KMS-11 (cell line): ENCODE measurements around the gene FAT1.

Experiments used
- H2AFZ ChIP-seq: fragments of 200-600 bp; sonication (generic); 2 replicates; pipeline ENCODE4 v1.6.1; 2016; ENCODE audit warnings: antibody characterized with exemption, mixed run types, low read depth
- H3K27ac ChIP-seq: fragments of 200-600 bp; sonication (generic); 2 replicates; pipeline ENCODE4 v1.6.1; 2016; ENCODE audit warnings: mild to moderate bottlenecking, mixed run types
- H3K27me3 ChIP-seq: fragments of 200-600 bp; sonication (generic); 2 replicates; pipeline ENCODE4 v1.6.1; 2017; ENCODE audit warnings: mild to moderate bottlenecking, low read depth, mixed run types, moderate library complexity; ENCODE audit not compliant: insufficient read depth
- H3K36me3 ChIP-seq: fragments of 200-600 bp; sonication (generic); 2 replicates; pipeline ENCODE4 v1.6.1; 2017; ENCODE audit warnings: mild to moderate bottlenecking, mixed run types; ENCODE audit not compliant: insufficient read depth
- H3K4me1 ChIP-seq: fragments of 200-600 bp; sonication (generic); 2 replicates; pipeline ENCODE4 v1.6.1; 2016; ENCODE audit warnings: mild to moderate bottlenecking, low read depth, mixed run types; ENCODE audit not compliant: poor library complexity, severe bottlenecking
- H3K4me2 ChIP-seq: fragments of 200-600 bp; sonication (generic); 2 replicates; pipeline ENCODE4 v1.7.0; 2016; ENCODE audit warnings: mild to moderate bottlenecking, mixed run types
- H3K4me3 ChIP-seq: fragments of 200-600 bp; sonication (generic); IDR thresholded peaks from 2 replicates; pipeline ENCODE4 v1.6.1; 2017; ENCODE audit warnings: low read depth, low read length, mixed read lengths; ENCODE audit not compliant: insufficient read depth
- H3K79me2 ChIP-seq: fragments of 200-600 bp; sonication (generic); 2 replicates; pipeline ENCODE4 v1.6.1; 2016; ENCODE audit warnings: low read depth, mixed run types; ENCODE audit not compliant: insufficient read depth
- H3K9ac ChIP-seq: fragments of 200-600 bp; sonication (generic); 2 replicates; pipeline ENCODE4 v1.6.1; 2016; ENCODE audit warnings: mild to moderate bottlenecking, mixed run types
- H4K20me1 ChIP-seq: fragments of 200-600 bp; sonication (generic); 2 replicates; pipeline ENCODE4 v1.6.1; 2016; ENCODE audit warnings: mild to moderate bottlenecking, mixed run types; ENCODE audit not compliant: insufficient read depth
- CTCF ChIP-seq: fragments of 200-600 bp; sonication (generic); conservative IDR thresholded peaks from 2 replicates; pipeline ENCODE4 v1.6.1; 2017; ENCODE audit warnings: low read depth, mild to moderate bottlenecking, antibody characterized with exemption, low read length, moderate library complexity, mixed read lengths

The FAT1 gene

GRCh38 chr4:186698525-186698924, 25.1 kb downstream of the FAT1 start:
- Histone ChIP-seq H3K36me3 (no peaks in the 10 kb centered on the region), H3K79me2 (no peaks in the 10 kb centered on the region)

GRCh38 chr4:186698028-186698427, 25.6 kb downstream of the FAT1 start:
- no peak overlapping the region for H2AFZ ChIP-seq
- H3K4me2 ChIP-seq = no peak overlapping the region
- H3K4me1 ChIP-seq = no peaks in the 10 kb centered on the region
- H3K36me3 ChIP-seq = no peaks in the 10 kb centered on the region
- no peak overlapping the region for H3K9ac ChIP-seq
- H4K20me1 ChIP-seq = no peaks in the 10 kb centered on the region
- no peak overlapping the region for H3K27ac ChIP-seq
- no peak overlapping the region for H3K4me3 ChIP-seq
- H3K79me2 ChIP-seq = no peaks in the 10 kb centered on the region
- no peaks in the 10 kb centered on the region for H3K27me3 ChIP-seq
- TF ChIP-seq CTCF = no peak

More at GRCh38 chr4:186698525-186698924, 25.1 kb downstream of the FAT1 start:
- Histone ChIP-seq H2AFZ (no peak overlapping the region), H3K27ac (no peak overlapping the region), H4K20me1 (no peaks in the 10 kb centered on the region), H3K9ac (no peak overlapping the region), H3K4me1 (no peaks in the 10 kb centered on the region), H3K4me2 (no peak overlapping the region), H3K27me3 (no peaks in the 10 kb centered on the region), H3K4me3 (no peak overlapping the region)
- no peak for TF ChIP-seq CTCF

- Histone ChIP-seq H3K4me2 (no peak overlapping the region), H3K27me3 (no peaks in the 10 kb centered on the region), H3K36me3 (no peaks in the 10 kb centered on the region), H3K27ac (no peak overlapping the region), H3K4me3 (no peak overlapping the region), H3K4me1 (no peaks in the 10 kb centered on the region), H2AFZ (no peak overlapping the region), H3K9ac (no peak overlapping the region), H3K79me2 (no peaks in the 10 kb centered on the region), H4K20me1 (no peaks in the 10 kb centered on the region)
- no peak for TF ChIP-seq CTCF
These were observed 28.3 kb downstream of the FAT1 start for GRCh38 chr4:186695392-186695791.

GRCh38 chr4:186693894-186694293, 29.8 kb downstream of the FAT1 start:
- Histone ChIP-seq H3K27ac (no peak overlapping the region), H3K27me3 (no peaks in the 10 kb centered on the region), H3K79me2 (no peaks in the 10 kb centered on the region), H4K20me1 (no peaks in the 10 kb centered on the region), H3K4me1 (no peaks in the 10 kb centered on the region), H2AFZ (no peak overlapping the region), H3K4me3 (no peak overlapping the region), H3K9ac (no peak overlapping the region), H3K4me2 (no peak overlapping the region), H3K36me3 (no peaks in the 10 kb centered on the region)
- no peak for TF ChIP-seq CTCF
